Forelimb muscle (tissue), 1 donor: ENCODE data around the gene SFRP4. TPM values are rescaled to one million over a fixed set of nuclear protein-coding genes. Genes with fewer than 3 reads are reported as not detected.

Source experiments
- DNase-seq: peaks from one replicate; pipeline ENCODE4 v3.0.0-alpha.2; 2013; ENCODE audit warnings: low read depth
- polyA plus RNA-seq: library from polyadenylated mRNA; unstranded; fragments of 120-200 nt; gene quantifications from one replicate; pipeline ENCODE4 v1.2.1, GENCODE V29; 2013; ENCODE audit not compliant: insufficient read length

The SFRP4 gene
- polyA plus RNA-seq, 1 donor = 22.2 TPM

- no peak for DNase-seq
Observed at GRCh38 chr7:37925620-37926019, 9.0 kb upstream of the SFRP4 start.

GRCh38 chr7:37924491-37925041, 7.9 kb upstream of the SFRP4 start:
- DNase-seq = no peak

- no peak for DNase-seq
Observed at GRCh38 chr7:37923996-37924395, 7.4 kb upstream of the SFRP4 start.

- no peak for DNase-seq
Observed at GRCh38 chr7:37921876-37922275, 5.3 kb upstream of the SFRP4 start.

GRCh38 chr7:37920849-37921805, 4.5 kb upstream of the SFRP4 start:
- DNase-seq = no peak

GRCh38 chr7:37920305-37920848, 3.8 kb upstream of the SFRP4 start, which contains the start of gene EPDR1:
Gene EPDR1 (plus strand): TSS chr7:37920640. CDS start chr7:37920940, 300 bp downstream.
- no peak for DNase-seq

DNA sequence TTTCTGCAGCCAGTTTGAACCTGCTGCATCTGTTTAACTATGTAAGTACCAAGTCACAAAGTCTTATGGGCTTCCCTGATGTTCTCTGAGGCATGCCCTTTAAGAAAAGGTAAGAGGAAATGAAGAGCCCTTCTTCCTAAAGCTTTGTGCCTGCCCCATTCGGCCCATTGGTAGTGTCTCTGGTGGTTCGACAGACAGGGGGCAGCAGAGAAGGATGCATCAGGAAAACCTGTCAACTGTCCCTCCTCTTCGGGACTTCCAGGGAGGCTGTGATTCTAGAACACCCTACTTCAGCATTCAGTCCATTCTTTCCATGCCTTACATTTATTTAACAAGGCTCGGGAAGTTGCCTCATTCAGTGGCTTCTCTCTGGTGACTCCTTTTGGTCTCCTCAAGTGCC, 1.9 kb upstream of the SFRP4 start:
- DNase-seq = no peak

DNA sequence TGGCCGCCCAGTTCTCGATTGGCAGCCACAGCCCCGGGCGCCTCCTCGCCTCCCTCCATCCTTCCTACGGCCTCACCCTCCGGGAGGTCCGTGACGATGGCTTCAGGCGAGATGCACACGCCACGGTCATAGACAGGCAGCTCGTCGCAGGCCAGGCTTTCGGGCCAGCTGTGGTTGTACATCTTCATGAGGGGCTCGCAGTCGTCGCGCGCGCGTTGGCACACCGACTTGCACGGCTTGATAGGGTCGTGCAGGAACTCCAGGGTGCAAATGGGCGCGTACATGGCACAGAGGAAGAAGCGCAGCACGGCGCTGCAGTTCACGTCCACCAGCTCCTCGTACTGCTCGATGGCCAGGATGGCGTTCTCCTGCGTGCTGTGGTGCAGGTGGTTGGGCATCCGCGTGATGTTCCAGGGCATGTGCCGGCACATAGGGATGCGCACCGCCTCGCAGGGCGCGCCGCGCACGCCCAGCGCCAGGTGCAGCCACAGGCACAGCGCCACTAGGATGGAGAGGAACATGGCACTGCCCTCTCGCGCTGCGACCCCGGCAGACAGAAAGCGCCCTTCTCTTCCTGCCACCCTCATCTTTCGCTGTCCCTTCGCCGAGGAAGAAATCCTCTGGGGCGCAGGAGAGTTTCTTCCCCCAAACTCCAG, 472 bp downstream of the SFRP4 start:
- DNase-seq = no peak

DNA sequence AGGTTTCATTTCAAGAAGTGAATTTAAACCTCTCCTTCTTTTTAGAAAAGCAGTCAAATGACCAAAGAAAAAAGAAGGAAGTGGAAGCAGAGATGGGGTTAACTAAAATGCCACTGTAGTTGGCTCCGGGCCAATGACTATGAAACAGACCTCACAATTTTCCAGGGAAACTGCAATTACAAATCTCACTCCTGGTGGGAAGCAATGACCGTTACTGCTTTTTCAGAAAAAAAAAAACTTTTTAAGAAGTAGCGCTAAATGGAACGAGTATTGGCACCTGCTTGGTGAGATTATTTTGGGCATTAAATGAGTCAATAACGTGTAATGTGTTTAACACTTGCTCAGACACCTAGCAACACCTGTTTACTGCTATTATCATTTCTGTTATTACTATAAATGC, 1.2 kb downstream of the SFRP4 start:
- no peak for DNase-seq

DNA sequence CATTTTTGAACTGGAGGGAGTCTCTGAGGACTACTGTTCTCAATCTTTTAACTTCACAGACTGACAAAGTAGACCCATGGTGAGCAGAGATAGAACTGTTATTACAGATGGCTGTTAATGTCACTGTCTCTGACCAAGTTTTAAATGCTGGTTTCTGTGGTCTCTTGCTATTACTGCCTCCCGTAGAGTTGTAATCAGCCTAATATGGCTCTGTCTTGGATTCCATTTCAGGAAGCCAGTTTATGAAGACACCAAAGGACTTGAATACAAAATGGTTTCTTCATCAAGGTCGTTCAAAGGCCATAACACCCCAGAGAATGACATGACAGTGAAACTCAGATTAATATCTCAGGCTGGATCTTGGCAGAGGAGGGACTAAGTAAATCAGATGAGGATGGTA, 3.9 kb downstream of the SFRP4 start:
- DNase-seq = no peak

GRCh38 chr7:37908221-37908788, 8.3 kb downstream of the SFRP4 start:
- DNase-seq = no peak

DNA sequence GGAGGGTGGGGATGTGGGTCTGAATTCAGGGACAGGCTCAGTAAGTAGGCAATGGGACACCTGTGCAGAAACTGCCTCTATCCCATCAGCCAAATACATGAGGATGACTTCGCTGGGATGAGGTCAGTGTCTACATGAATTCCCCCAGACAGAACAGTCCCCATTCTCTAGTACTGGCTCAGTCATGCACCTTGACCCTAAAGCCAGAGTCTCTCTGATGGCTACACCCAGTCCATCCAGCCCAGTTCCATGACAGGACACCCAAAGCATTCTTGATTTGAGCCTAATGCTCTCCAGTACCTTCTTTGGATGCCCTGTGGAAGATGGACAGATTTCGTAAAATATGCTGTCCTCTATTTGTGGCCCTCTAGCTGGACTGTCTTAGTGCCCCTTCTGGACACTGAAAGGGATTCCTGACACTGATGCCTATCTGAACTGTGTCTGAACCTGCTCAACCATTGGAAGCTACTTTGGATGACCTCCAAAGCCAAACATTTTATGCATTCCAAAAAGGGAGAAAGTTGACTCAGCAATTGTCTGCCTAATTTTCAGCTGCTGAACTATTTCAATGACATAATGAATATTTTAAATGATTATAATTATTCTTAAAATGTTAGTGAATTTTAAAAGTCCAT, 14.6 kb downstream of the SFRP4 start:
- no peak for DNase-seq

- DNase-seq = no peak
Observed at GRCh38 chr7:37901236-37901827, 15.3 kb downstream of the SFRP4 start.

GRCh38 chr7:37899712-37900247, 16.8 kb downstream of the SFRP4 start:
- no peak for DNase-seq

DNA sequence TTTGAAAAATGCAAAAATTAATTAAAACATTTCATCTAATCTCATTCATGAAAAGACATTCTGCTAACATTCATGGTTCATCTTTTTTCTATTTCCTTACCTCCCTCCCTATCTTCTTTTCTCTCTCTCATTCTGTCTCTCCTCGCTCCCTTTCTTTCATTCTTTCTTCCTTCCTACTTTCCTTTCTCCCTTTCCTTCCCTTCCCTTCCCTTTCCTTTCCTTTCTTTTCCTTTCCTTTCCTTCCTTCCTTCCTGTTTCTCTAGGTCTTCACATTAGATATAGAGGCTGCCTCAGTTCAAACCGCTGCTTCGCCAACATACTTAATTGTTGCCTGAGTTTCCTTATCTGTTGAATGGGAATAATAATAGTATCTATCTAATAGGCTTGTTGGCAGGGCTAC, 21.9 kb downstream of the SFRP4 start:
- DNase-seq = no peak

- no peak for DNase-seq
Observed at GRCh38 chr7:37893359-37893758, 23.3 kb downstream of the SFRP4 start.

GRCh38 chr7:37882086-37882485, 34.5 kb downstream of the SFRP4 start:
- no peak for DNase-seq
